ENCODE measurements around the gene NSRP1. TPM values are rescaled to one million over a fixed set of nuclear protein-coding genes. Genes with fewer than 3 reads are reported as not detected.
"Not testable (repeated sequence)": the region's sequence is repeated elsewhere in the genome, so short reads cannot be mapped to it uniquely, and the experiment has no call there.

Gene NSRP1
- polyA plus RNA-seq, 1 experiment, result 6.9 TPM

- ChIA-PET CTCF (no interaction called here), POLR2A (interaction anchor here (0.7 kb wide), 1 partner anchor 74 kb away, joined by 5 read pairs; no protein-coding TSS in a partner anchor)
- TF ChIP-seq CTCF (IDR thresholded peaks at IDR 0.05; ENCODE audit: insufficient read depth, low read depth, low read length), result no peak
- Histone ChIP-seq H3K27me3 (ENCODE audit: control insufficient read depth, insufficient read depth, low read length) (peaks cover 11% of the 10 kb centered on the region), H3K36me3 (ENCODE audit: control insufficient read depth, insufficient read depth, low read length) (no peaks in the 10 kb centered on the region), H3K4me3 (ENCODE audit: low read depth, low read length) (no peak overlapping the region)
- no peak for DNase-seq (ENCODE audit: low read depth)
Observed at GRCh38 chr17:30226878-30227277, 110.3 kb downstream of the NSRP1 start.

GRCh38 chr17:30228011-30228410 lies 111.4 kb downstream of the NSRP1 start:
- no peaks in the 10 kb centered on the region for H3K36me3 ChIP-seq (ENCODE audit: control insufficient read depth, insufficient read depth, low read length)
- CTCF ChIA-PET, result no interaction called here

GRCh38 chr17:30229012-30229411 lies 112.4 kb downstream of the NSRP1 start:
- Histone ChIP-seq H3K36me3 (ENCODE audit: control insufficient read depth, insufficient read depth, low read length) (no peaks in the 10 kb centered on the region), H3K4me3 (ENCODE audit: low read depth, low read length) (no peak overlapping the region), H3K27me3 (ENCODE audit: control insufficient read depth, insufficient read depth, low read length) (peaks cover 20% of the 10 kb centered on the region)
- POLR2A ChIA-PET, result no interaction called here
- CTCF ChIA-PET, result interaction anchor here (0.7 kb wide), 1 partner anchor 88 kb away, joined by 3 read pairs; no protein-coding TSS in a partner anchor
- no peak for DNase-seq (ENCODE audit: low read depth)
- TF ChIP-seq CTCF (IDR thresholded peaks at IDR 0.05; ENCODE audit: insufficient read depth, low read depth, low read length), result no peak

More at GRCh38 chr17:30228011-30228410, 111.4 kb downstream of the NSRP1 start:
- Histone ChIP-seq H3K4me3 (ENCODE audit: low read depth, low read length) (no peak overlapping the region), H3K27me3 (ENCODE audit: control insufficient read depth, insufficient read depth, low read length) (peaks cover 14% of the 10 kb centered on the region)
- POLR2A ChIA-PET, result no interaction called here
- TF ChIP-seq CTCF (IDR thresholded peaks at IDR 0.05; ENCODE audit: insufficient read depth, low read depth, low read length), result no peak
- DNase-seq (ENCODE audit: low read depth), result no peak

- H3K36me3 ChIP-seq (ENCODE audit: control insufficient read depth, insufficient read depth, low read length); CTCF ChIA-PET; H3K4me3 ChIP-seq (ENCODE audit: low read depth, low read length); POLR2A ChIA-PET; DNase-seq (ENCODE audit: low read depth): not testable (repeated sequence)
- H3K27me3 ChIP-seq (ENCODE audit: control insufficient read depth, insufficient read depth, low read length), result peaks cover 26% of the 10 kb centered on the region
Observed at GRCh38 chr17:30230009-30230408, 113.4 kb downstream of the NSRP1 start.

GRCh38 chr17:30230596-30231125 lies 114.0 kb downstream of the NSRP1 start:
- no peak overlapping the region for H3K4me3 ChIP-seq (ENCODE audit: low read depth, low read length)
- H3K27me3 ChIP-seq (ENCODE audit: control insufficient read depth, insufficient read depth, low read length), result peaks cover 30% of the 10 kb centered on the region
- H3K36me3 ChIP-seq (ENCODE audit: control insufficient read depth, insufficient read depth, low read length), result no peaks in the 10 kb centered on the region
- ChIA-PET CTCF (no interaction called here), POLR2A (no interaction called here)
- TF ChIP-seq CTCF (IDR thresholded peaks at IDR 0.05; ENCODE audit: insufficient read depth, low read depth, low read length), result no peak
- DNase-seq (ENCODE audit: low read depth), result no peak

Data from BJ (cell line).